A204.1 (cell line): ENCODE data around the gene PRKCZ.

Experiments used
- FAIRE-seq: peaks from 2 replicates; lab custom pipeline; 2012; peaks lifted over from hg19 to GRCh38; lab: Jason Lieb, UNC

Gene PRKCZ

DNA sequence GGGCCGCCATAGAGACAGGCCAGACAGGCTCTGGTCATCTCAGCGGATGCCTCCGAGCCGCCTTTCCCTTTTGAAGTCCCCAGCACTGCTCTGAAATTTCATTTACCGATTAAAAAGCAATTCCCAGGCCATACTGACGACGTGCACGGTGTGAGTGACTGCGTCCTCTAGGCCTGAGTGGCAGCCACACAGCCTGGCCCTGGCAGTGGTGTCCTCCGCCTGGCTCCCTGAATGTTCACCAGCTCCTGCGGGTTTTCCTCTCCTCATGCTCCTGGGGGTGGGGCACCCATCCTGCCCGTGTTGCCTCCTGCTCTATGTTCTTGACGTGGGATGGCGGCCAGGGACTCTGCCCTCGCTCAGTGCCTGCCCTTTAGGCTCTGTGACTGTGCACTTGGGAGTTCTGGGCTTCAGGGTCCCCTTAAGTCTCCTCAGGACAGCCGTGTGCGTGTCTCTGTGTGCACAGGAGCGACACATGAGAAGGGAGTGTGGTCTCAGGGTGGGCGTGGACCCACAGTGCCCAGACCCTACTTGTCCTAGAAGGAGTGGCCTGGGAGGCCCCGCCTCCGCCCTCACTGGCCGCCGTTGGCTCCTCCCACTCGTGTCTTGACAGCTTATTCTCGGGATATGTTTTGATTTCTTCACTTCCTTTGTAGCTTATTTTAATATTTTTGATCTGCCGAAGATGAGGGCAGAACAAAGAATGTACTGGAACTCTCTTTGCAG is 181.5 kb downstream of the PRKCZ start:
- peak; percentile 14 for FAIRE-seq

DNA sequence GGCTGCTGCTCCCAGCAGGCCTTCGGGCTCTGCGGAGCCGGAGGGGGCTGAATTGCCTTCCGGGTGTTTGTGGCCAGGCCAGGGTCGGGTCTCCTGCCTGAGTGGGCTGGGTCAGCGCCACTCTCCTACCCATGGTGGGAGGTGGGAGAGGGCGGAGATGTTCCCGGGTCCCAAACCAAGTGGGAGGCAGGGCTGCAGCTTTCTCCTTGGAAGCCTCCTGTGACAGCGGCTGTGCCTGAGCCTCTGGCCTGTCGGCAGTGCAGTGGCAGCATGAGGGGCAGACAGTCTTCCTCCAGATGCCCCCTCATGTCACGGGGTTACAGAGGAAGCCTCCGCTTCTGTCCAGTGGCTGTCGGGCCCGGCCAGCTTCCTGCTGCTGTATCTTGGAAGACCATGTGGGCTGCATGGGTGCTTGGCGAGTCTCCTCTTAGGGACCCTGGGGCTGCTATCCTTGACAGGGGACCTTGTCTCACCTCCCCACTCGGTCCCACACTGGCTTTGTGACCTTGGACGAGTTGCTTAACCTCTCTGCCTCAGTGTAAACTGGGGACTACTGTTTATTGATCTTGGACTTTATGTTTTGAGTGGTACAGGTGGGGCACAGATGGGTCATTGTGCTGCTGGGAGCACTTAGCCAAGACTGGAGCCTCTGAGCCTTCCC is 182.2 kb downstream of the PRKCZ start:
- no peak for FAIRE-seq

DNA sequence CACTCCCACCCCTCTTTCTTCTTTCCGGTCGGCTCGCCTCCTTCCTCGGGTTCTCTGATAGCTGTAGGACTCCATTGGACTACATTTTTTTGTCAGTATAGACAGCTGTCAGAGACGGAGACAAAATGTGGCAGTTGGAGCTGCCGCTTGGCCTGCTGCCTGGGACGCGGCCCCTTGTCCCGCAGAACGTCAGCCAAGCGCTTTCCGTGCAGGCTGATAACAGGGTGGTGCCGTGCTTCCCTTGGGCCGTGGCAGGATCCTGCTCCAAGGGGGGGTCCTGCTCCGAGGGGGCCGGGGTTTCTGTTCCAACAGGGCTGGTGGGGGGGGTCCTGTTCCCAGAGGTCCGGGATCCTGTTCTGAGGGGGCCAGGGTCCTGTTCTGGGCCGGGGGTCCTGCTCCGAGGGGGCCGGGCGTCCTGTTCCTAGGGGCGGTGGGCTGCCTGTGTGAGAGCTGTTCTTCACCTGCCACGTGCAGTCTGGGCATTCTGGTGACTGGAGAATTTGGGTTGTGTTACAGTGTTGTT is 182.8 kb downstream of the PRKCZ start:
- FAIRE-seq: no peak

DNA sequence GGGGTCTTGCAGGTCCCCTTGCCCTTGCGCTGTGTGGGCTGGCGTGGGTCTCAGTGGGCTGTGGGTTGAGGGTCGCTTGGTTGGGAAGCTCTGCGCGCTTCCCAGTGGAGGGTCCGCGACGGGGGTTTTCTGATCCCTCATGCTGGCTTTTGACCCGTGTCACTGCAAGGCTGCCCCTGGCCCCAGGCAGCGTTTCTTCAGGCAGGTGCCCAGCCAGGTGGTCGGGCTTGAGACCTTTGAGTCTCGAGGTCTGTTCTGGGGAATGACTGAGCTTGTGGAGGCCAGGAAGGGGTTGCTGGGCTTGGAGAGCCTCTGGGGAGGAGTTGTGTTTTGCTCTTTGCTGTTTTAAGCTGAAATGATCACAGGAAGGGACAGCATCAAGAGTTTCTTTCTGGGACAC is 183.3 kb downstream of the PRKCZ start:
- no peak for FAIRE-seq

DNA sequence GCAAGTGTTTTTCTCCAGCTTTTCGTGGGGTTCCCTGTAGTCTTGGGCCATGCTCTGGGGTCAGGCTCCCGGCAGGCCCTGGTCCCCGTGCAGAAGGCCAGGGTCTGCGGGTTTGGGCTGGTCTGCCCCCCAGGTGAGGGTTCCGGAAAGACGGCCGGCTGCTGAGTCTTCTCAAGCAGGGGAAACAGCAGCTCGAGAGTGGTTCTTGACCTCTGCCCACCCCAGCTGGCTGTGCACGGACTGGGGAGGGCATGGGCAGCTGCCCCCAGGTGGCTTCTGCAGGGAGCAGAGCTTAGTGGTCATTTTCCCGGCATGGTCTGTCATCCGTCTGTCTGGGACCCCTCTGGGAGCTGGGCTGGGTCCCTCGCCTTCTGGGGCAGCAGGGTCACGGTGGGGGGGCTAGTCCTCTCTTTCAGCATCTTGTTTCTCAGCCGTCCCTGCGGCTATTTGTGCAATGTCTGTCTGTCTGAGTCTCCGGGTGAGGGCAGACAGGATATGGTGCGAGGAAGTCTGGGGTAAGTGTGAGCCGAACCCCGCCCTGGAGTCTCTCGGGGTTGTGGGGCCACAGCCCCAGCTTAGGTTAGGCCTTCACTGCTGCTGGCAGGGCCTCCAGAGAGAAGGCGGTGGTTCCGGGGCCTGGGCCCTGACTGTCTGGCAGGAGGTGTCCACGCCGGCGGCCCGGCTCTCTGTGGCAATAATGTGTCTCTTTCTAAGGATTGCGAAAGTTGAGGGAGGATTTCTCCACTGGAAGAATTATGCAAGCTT is 184.0 kb downstream of the PRKCZ start:
- FAIRE-seq: no peak

DNA sequence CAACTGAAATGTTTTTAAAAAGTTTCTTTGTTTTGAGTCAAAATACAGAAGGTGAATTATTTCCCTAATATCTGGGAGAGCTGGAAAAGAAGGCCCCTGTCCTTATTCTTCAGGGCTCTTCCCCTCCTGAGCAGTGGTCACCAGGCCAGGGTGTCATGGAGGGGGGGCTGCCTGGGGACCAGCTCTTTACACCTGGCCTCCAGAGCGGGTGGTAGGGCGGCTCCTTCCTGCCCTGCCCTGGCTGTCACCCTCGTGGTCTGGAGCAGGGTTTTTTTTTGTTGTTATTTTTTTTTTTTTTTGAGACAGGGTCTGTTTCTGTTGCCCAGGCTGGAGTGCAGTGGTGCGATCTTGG is 184.5 kb downstream of the PRKCZ start:
- no peak for FAIRE-seq
